ENCODE data around the gene SOX6. TPM values are rescaled to one million over a fixed set of nuclear protein-coding genes. Genes with fewer than 3 reads are reported as not detected.
A peak's percentile ranks its signal among the peaks of the same experiment; 100 is the strongest.

SOX6 gene
- total RNA-seq, 1 donor from 2014 or later: 7.6 TPM

GRCh38 chr11:16082095-16083055 lies 274.0 kb downstream of the SOX6 start:
- Histone ChIP-seq H3K27me3 (peaks cover 7% of the 10 kb centered on the region), H3K9ac (no peak overlapping the region), H3K4me3 (no peak overlapping the region), H3K36me3 (no peaks in the 10 kb centered on the region), H4K20me1 (ENCODE audit: low read depth) (peaks cover 3% of the 10 kb centered on the region), H3K27ac (no peak overlapping the region), H3K4me1 (peaks cover 42% of the 10 kb centered on the region), H2AFZ (replicated peaks) (no peak overlapping the region), H3F3A (ENCODE audit: low read depth) (peaks cover 9% of the 10 kb centered on the region), H3K79me2 (ENCODE audit: low read depth) (no peaks in the 10 kb centered on the region), H3K9me3 (ENCODE audit: low read depth) (no peaks in the 10 kb centered on the region), H3K4me2 (no peak overlapping the region)
- H3K4me3 Mint-ChIP-seq: no peak overlapping the region
- no peak for TF ChIP-seq EZH2 (IDR thresholded peaks at IDR 0.05)
- peak; percentile 64 for TF ChIP-seq EZH2phosphoT487 (IDR thresholded peaks at IDR 0.05)
- H3K27me3 Mint-ChIP-seq (ENCODE audit: insufficient read depth, low read depth): no peaks in the 10 kb centered on the region
- peaks cover 48% of the 10 kb centered on the region for H3K4me1 Mint-ChIP-seq
- DNase-seq (ENCODE audit: low spot score): peak; percentile 55
- H3K36me3 Mint-ChIP-seq: peaks cover 6% of the 10 kb centered on the region
- no peak overlapping the region for H3K27ac Mint-ChIP-seq
- no peaks in the 10 kb centered on the region for H3K9me3 Mint-ChIP-seq

- Histone ChIP-seq H2AFZ (replicated peaks) (no peak overlapping the region), H3K27me3 (peaks cover 7% of the 10 kb centered on the region), H3F3A (ENCODE audit: low read depth) (peaks cover 5% of the 10 kb centered on the region), H3K36me3 (no peaks in the 10 kb centered on the region), H3K79me2 (ENCODE audit: low read depth) (no peaks in the 10 kb centered on the region), H4K20me1 (ENCODE audit: low read depth) (peaks cover 3% of the 10 kb centered on the region), H3K9me3 (ENCODE audit: low read depth) (no peaks in the 10 kb centered on the region), H3K27ac (no peak overlapping the region), H3K4me1 (peaks cover 33% of the 10 kb centered on the region), H3K4me2 (no peak overlapping the region), H3K9ac (no peak overlapping the region), H3K4me3 (no peak overlapping the region)
- Mint-ChIP-seq H3K27ac (peak overlapping the region; percentile 61), H3K27me3 (ENCODE audit: insufficient read depth, low read depth) (no peaks in the 10 kb centered on the region), H3K36me3 (peaks cover 11% of the 10 kb centered on the region), H3K4me3 (no peak overlapping the region), H3K9me3 (peaks cover 2% of the 10 kb centered on the region), H3K4me1 (peaks cover 48% of the 10 kb centered on the region)
- TF ChIP-seq EZH2phosphoT487 (IDR thresholded peaks at IDR 0.05) (no peak), CTCF (IDR thresholded peaks at IDR 0.05) (no peak), EZH2 (IDR thresholded peaks at IDR 0.05) (no peak)
- DNase-seq (ENCODE audit: low spot score): no peak
These were observed 274.8 kb downstream of the SOX6 start for GRCh38 chr11:16081382-16082094.

GRCh38 chr11:16080688-16081381 lies 275.5 kb downstream of the SOX6 start:
- Histone ChIP-seq H3K4me2 (no peak overlapping the region), H3K79me2 (ENCODE audit: low read depth) (no peaks in the 10 kb centered on the region), H3K9me3 (ENCODE audit: low read depth) (no peaks in the 10 kb centered on the region), H3F3A (ENCODE audit: low read depth) (peaks cover under 1% of the 10 kb centered on the region), H3K27me3 (peaks cover 7% of the 10 kb centered on the region), H4K20me1 (ENCODE audit: low read depth) (peaks cover 2% of the 10 kb centered on the region), H3K27ac (no peak overlapping the region), H3K36me3 (no peaks in the 10 kb centered on the region), H3K4me3 (no peak overlapping the region), H3K9ac (no peak overlapping the region), H2AFZ (replicated peaks) (no peak overlapping the region), H3K4me1 (peaks cover 28% of the 10 kb centered on the region)
- H3K4me3 Mint-ChIP-seq: no peak overlapping the region
- H3K36me3 Mint-ChIP-seq: peaks cover 14% of the 10 kb centered on the region
- H3K27ac Mint-ChIP-seq: no peak overlapping the region
- peaks cover 41% of the 10 kb centered on the region for H3K4me1 Mint-ChIP-seq
- no peaks in the 10 kb centered on the region for H3K27me3 Mint-ChIP-seq (ENCODE audit: insufficient read depth, low read depth)
- TF ChIP-seq EZH2phosphoT487 (IDR thresholded peaks at IDR 0.05) (no peak), EZH2 (IDR thresholded peaks at IDR 0.05) (no peak), CTCF (IDR thresholded peaks at IDR 0.05) (no peak)
- DNase-seq (ENCODE audit: low spot score): no peak
- H3K9me3 Mint-ChIP-seq: peaks cover 8% of the 10 kb centered on the region
